Measurements from ENCODE around the gene S100P.

DNA sequence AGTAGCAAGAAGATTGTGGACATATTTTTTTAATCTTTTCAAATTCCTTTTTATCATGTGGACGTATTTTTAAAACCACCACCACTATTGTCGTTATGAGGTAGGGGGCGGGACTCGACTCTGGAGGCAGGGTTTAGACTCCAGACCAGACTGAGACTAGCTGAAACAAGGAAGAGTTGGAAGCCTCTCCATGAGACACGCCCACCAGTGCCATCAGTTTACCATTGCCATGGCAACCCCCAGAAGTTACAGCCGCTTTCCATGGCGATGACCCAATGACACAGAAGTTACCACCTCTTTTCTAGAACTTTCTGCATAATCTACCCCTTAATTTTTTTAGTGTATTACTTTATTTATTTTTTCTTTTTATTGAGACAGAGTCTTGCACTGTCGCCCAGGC, 44.5 kb upstream of the S100P start:
- TF ChIP-seq CTCF (IDR thresholded peaks at IDR 0.05) (no peak), POLR2A (IDR thresholded peaks at IDR 0.05) (no peak), POLR2AphosphoS5 (IDR thresholded peaks at IDR 0.05) (no peak)

Measured in gastroesophageal sphincter (tissue), 3 donors.